GM19324 (cell line): ENCODE measurements around the gene AFG3L2.

ENCODE experiments used
- ATAC-seq: cut with Tn5 transposase; IDR thresholded peaks from one replicate; pipeline ENCODE4 v1.9.1; 2021; ENCODE audit warnings: mild to moderate bottlenecking, moderate library complexity; ENCODE audit not compliant: unreplicated experiment, low FRiP score

The AFG3L2 gene

GRCh38 chr18:12327510-12328178 is 49.4 kb downstream of the AFG3L2 start:
- ATAC-seq: peak; percentile 53

- ATAC-seq: no peak
Measured at GRCh38 chr18:12326711-12327460, 50.1 kb downstream of the AFG3L2 start.

GRCh38 chr18:12325726-12326245 is 51.2 kb downstream of the AFG3L2 start:
- no peak for ATAC-seq

- ATAC-seq: no peak
Measured at GRCh38 chr18:12324991-12325725, 51.9 kb downstream of the AFG3L2 start.

GRCh38 chr18:12321333-12321732 is 55.7 kb downstream of the AFG3L2 start:
- peak; percentile 65 for ATAC-seq

GRCh38 chr18:12318857-12319256 is 58.2 kb downstream of the AFG3L2 start:
- no peak for ATAC-seq

GRCh38 chr18:12318334-12318697 is 58.7 kb downstream of the AFG3L2 start:
- ATAC-seq: no peak

- ATAC-seq: no peak
Measured at GRCh38 chr18:12317664-12318333, 59.2 kb downstream of the AFG3L2 start.

GRCh38 chr18:12315911-12316310 is 61.1 kb downstream of the AFG3L2 start:
- ATAC-seq: no peak

- ATAC-seq: no peak
Measured at GRCh38 chr18:12315490-12315889, 61.5 kb downstream of the AFG3L2 start.

GRCh38 chr18:12314591-12315305 is 62.3 kb downstream of the AFG3L2 start:
- no peak for ATAC-seq

- ATAC-seq: no peak
Measured at GRCh38 chr18:12313530-12314245, 63.3 kb downstream of the AFG3L2 start.

GRCh38 chr18:12312976-12313375 is 64.1 kb downstream of the AFG3L2 start:
- no peak for ATAC-seq

GRCh38 chr18:12310762-12311161 is 66.3 kb downstream of the AFG3L2 start:
- no peak for ATAC-seq

GRCh38 chr18:12309683-12310198 is 67.3 kb downstream of the AFG3L2 start:
- no peak for ATAC-seq

GRCh38 chr18:12308386-12309100 is 68.5 kb downstream of the AFG3L2 start:
- ATAC-seq: peak; percentile 46

GRCh38 chr18:12307701-12308385 is 69.2 kb downstream of the AFG3L2 start, which contains the start of gene TUBB6:
TSS of gene TUBB6 (plus strand) at chr18:12308241. CDS start at chr18:12308293, 52 bp downstream.
- peak; percentile 52 for ATAC-seq
